Astrocyte (in vitro differentiated cells and primary cell): ENCODE results near the gene JAM3. TPM values are rescaled to one million over a fixed set of nuclear protein-coding genes. Genes with fewer than 3 reads are reported as not detected.
A peak's percentile ranks its signal among the peaks of the same experiment; 100 is the strongest.

Experiments
- DNase-seq: peaks from one replicate; pipeline ENCODE4 v3.0.0-alpha.2; 2010; ENCODE audit warnings: low read depth
- FAIRE-seq: peaks from 2 replicates; lab custom pipeline; 2011; peaks lifted over from hg19 to GRCh38; lab: Jason Lieb, UNC
- H2AFZ ChIP-seq: 2 replicates; pipeline ENCODE4 v1.6.0; 2012; ENCODE audit warnings: low read depth, low read length, inconsistent platforms
- H3K27ac ChIP-seq: 2 replicates; pipeline ENCODE4 v1.5.1; 2011; ENCODE audit warnings: low read depth, low read length, inconsistent platforms
- H3K27me3 ChIP-seq: 2 replicates; pipeline ENCODE4 v1.6.0; 2011; ENCODE audit warnings: low read length, inconsistent platforms; ENCODE audit not compliant: insufficient read depth
- H3K36me3 ChIP-seq: 2 replicates; pipeline ENCODE4 v1.5.1; 2011; ENCODE audit warnings: low read length, inconsistent platforms; ENCODE audit not compliant: insufficient read depth
- H3K4me1 ChIP-seq: 2 replicates; pipeline ENCODE4 v1.5.1; 2011; ENCODE audit warnings: low read length, inconsistent platforms; ENCODE audit not compliant: insufficient read depth
- H3K4me2 ChIP-seq: 2 replicates; pipeline ENCODE4 v1.6.0; 2012; ENCODE audit warnings: low read length, inconsistent platforms
- H3K4me3 ChIP-seq: 2 replicates; pipeline ENCODE4 v1.5.1; 2011; ENCODE audit warnings: low read depth, mild to moderate bottlenecking, low read length, inconsistent platforms; ENCODE audit not compliant: insufficient read depth
- H3K79me2 ChIP-seq: 2 replicates; pipeline ENCODE4 v1.6.0; 2012; ENCODE audit warnings: mild to moderate bottlenecking, low read length, inconsistent platforms; ENCODE audit not compliant: insufficient read depth
- H3K9ac ChIP-seq: 2 replicates; pipeline ENCODE4 v1.6.0; 2012; ENCODE audit warnings: mild to moderate bottlenecking, low read length, inconsistent platforms
- H3K9me3 ChIP-seq: 2 replicates; pipeline ENCODE4 v1.5.1; 2012; ENCODE audit warnings: low read depth, mild to moderate bottlenecking, low read length, inconsistent platforms; ENCODE audit not compliant: insufficient read depth
- H4K20me1 ChIP-seq: 2 replicates; pipeline ENCODE4 v1.6.0; 2012; ENCODE audit warnings: low read length, inconsistent platforms; ENCODE audit not compliant: insufficient read depth
- H3K27ac Mint-ChIP-seq: one replicate; pipeline ENCODE4 v1.8.0; 2021; ENCODE audit warnings: mild to moderate bottlenecking, mixed read lengths; ENCODE audit not compliant: unreplicated experiment
- H3K27me3 Mint-ChIP-seq: one replicate; pipeline ENCODE4 v1.8.0; 2021; ENCODE audit warnings: low read depth, mixed read lengths; ENCODE audit not compliant: unreplicated experiment
- H3K36me3 Mint-ChIP-seq: one replicate; pipeline ENCODE4 v1.8.0; 2021; ENCODE audit warnings: low read depth, mixed read lengths; ENCODE audit not compliant: unreplicated experiment
- H3K4me1 Mint-ChIP-seq: one replicate; pipeline ENCODE4 v1.8.0; 2021; ENCODE audit warnings: low read depth, mixed read lengths; ENCODE audit not compliant: unreplicated experiment
- H3K4me3 Mint-ChIP-seq: one replicate; pipeline ENCODE4 v1.8.0; 2021; ENCODE audit warnings: mild to moderate bottlenecking, moderate library complexity, mixed read lengths; ENCODE audit not compliant: unreplicated experiment
- H3K9me3 Mint-ChIP-seq: one replicate; pipeline ENCODE4 v1.8.0; 2021; ENCODE audit warnings: mild to moderate bottlenecking, mixed read lengths; ENCODE audit not compliant: unreplicated experiment
- EZH2 ChIP-seq: IDR thresholded peaks from 2 replicates; pipeline ENCODE4 v1.6.1; 2012; ENCODE audit warnings: mild to moderate bottlenecking, low read length, inconsistent platforms; ENCODE audit not compliant: insufficient read depth
- total RNA-seq: library from RNA; stranded (reverse); gene quantifications from 2 replicates; pipeline ENCODE4 v1.2.1, GENCODE V29; 2021
- TF ChIP-seq, protein P1 (sequence below): IDR thresholded peaks from 2 replicates; pipeline ENCODE4 v1.5.1; 2011; ENCODE audit warnings: low read depth, mild to moderate bottlenecking, inconsistent platforms, low read length, moderate library complexity; ENCODE audit not compliant: insufficient read depth

Gene JAM3
- total RNA-seq, 1 donor from 2014 or later, result 88.3 TPM

DNA sequence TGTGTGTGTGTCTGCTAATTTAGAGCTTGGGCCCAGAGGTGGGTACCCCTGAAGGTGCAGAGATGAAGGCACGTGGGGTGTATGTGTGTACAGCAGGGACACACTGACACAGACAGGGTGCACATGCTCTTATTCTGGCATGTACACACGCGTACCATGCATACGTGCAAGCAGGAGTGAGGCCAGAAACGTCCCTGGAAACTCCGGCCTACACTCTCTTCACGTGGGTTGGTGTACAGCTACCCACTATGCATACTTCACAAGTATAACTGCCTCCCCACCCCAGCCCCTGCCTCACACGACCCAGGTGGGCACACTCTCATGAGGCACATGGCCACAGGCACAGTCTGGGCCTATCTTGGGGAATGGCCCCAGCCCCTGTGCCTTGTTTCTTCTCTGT, 27.5 kb upstream of the JAM3 start:
- peak overlapping the region; percentile 18 for H3K9ac ChIP-seq
- DNase-seq (no peak), FAIRE-seq (no peak)
- TF ChIP-seq, protein P1, sequence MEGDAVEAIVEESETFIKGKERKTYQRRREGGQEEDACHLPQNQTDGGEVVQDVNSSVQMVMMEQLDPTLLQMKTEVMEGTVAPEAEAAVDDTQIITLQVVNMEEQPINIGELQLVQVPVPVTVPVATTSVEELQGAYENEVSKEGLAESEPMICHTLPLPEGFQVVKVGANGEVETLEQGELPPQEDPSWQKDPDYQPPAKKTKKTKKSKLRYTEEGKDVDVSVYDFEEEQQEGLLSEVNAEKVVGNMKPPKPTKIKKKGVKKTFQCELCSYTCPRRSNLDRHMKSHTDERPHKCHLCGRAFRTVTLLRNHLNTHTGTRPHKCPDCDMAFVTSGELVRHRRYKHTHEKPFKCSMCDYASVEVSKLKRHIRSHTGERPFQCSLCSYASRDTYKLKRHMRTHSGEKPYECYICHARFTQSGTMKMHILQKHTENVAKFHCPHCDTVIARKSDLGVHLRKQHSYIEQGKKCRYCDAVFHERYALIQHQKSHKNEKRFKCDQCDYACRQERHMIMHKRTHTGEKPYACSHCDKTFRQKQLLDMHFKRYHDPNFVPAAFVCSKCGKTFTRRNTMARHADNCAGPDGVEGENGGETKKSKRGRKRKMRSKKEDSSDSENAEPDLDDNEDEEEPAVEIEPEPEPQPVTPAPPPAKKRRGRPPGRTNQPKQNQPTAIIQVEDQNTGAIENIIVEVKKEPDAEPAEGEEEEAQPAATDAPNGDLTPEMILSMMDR, result no peak
- no peak for TF ChIP-seq EZH2
- H3K27me3 ChIP-seq, result no peaks in the 10 kb centered on the region
- no peak overlapping the region for H2AFZ ChIP-seq
- no peaks in the 10 kb centered on the region for H4K20me1 ChIP-seq
- H3K9me3 ChIP-seq, result no peaks in the 10 kb centered on the region
- H3K27ac ChIP-seq, result no peak overlapping the region
- peaks cover 20% of the 10 kb centered on the region for H3K4me1 ChIP-seq
- Mint-ChIP-seq H3K4me3 (peak overlapping the region; percentile 30), H3K9me3 (no peaks in the 10 kb centered on the region), H3K27me3 (peaks cover 9% of the 10 kb centered on the region), H3K4me1 (peaks cover 52% of the 10 kb centered on the region), H3K27ac (peak overlapping the region; percentile 67), H3K36me3 (no peaks in the 10 kb centered on the region)
- H3K36me3 ChIP-seq, result no peaks in the 10 kb centered on the region
- H3K4me2 ChIP-seq, result peak overlapping the region; percentile 36
- peak overlapping the region; percentile 25 for H3K4me3 ChIP-seq
- no peaks in the 10 kb centered on the region for H3K79me2 ChIP-seq

- DNase-seq (no peak), FAIRE-seq (no peak)
- no peaks in the 10 kb centered on the region for H3K36me3 ChIP-seq
- peak overlapping the region; percentile 18 for H3K9ac ChIP-seq
- H3K27me3 ChIP-seq, result no peaks in the 10 kb centered on the region
- Mint-ChIP-seq H3K4me1 (peaks cover 59% of the 10 kb centered on the region), H3K9me3 (no peaks in the 10 kb centered on the region), H3K4me3 (no peak overlapping the region), H3K27ac (no peak overlapping the region), H3K36me3 (no peaks in the 10 kb centered on the region), H3K27me3 (peaks cover 11% of the 10 kb centered on the region)
- H3K4me3 ChIP-seq, result no peak overlapping the region
- no peaks in the 10 kb centered on the region for H4K20me1 ChIP-seq
- no peak overlapping the region for H3K27ac ChIP-seq
- H3K9me3 ChIP-seq, result no peaks in the 10 kb centered on the region
- H2AFZ ChIP-seq, result no peak overlapping the region
- peaks cover 21% of the 10 kb centered on the region for H3K4me1 ChIP-seq
- TF ChIP-seq, protein P1, result no peak
- no peak for TF ChIP-seq EZH2
- H3K4me2 ChIP-seq, result peak overlapping the region; percentile 36
- H3K79me2 ChIP-seq, result no peaks in the 10 kb centered on the region
Observed at GRCh38 chr11:134041791-134042696, 26.8 kb upstream of the JAM3 start.
